Iris pigment epithelial cell (primary cell): ENCODE data around the gene S100A16.

ENCODE experiments used
- DNase-seq: peaks from one replicate; pipeline ENCODE4 v3.0.0-alpha.2; 2011; ENCODE audit warnings: low read depth

S100A16 gene

GRCh38 chr1:153636312-153636711 lies 23.4 kb upstream of the S100A16 start:
- DNase-seq = no peak

GRCh38 chr1:153635872-153636271 lies 22.9 kb upstream of the S100A16 start:
- DNase-seq = no peak

GRCh38 chr1:153633754-153634665 lies 21.1 kb upstream of the S100A16 start, which contains the start of gene CHTOP:
Gene CHTOP, plus strand, starts transcription at chr1:153634066. Its CDS starts 2,523 bp downstream, at chr1:153636589.
- DNase-seq = peak; percentile 98

DNA sequence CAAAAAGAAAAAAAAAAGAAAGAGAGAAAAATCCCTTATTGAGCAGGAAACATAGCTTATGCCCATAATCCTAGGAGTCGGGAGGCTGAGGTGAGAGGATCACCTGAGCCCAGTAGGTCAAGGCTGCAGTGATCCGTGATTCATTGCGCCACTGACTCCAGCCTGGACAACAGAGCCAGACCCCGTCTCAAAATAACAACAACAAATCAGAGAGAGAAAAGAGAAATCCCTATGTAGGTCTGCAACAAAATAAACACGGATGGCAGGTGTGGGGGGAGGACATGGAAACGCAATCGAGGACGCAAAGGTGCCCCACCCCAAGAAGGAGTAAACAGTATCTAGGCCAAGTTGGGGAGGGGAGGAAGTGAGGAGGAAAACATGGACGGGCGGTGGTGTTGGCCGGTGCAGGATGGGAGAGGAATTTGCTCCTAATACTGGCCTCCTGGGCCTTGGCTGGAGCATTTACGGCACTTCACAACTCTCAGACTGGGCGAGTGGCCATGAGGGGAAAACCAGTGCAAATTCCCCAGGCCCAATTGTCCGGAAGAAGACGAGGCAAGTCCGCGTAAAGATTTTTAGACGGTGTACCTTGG lies 20.3 kb upstream of the S100A16 start:
- DNase-seq = no peak

DNA sequence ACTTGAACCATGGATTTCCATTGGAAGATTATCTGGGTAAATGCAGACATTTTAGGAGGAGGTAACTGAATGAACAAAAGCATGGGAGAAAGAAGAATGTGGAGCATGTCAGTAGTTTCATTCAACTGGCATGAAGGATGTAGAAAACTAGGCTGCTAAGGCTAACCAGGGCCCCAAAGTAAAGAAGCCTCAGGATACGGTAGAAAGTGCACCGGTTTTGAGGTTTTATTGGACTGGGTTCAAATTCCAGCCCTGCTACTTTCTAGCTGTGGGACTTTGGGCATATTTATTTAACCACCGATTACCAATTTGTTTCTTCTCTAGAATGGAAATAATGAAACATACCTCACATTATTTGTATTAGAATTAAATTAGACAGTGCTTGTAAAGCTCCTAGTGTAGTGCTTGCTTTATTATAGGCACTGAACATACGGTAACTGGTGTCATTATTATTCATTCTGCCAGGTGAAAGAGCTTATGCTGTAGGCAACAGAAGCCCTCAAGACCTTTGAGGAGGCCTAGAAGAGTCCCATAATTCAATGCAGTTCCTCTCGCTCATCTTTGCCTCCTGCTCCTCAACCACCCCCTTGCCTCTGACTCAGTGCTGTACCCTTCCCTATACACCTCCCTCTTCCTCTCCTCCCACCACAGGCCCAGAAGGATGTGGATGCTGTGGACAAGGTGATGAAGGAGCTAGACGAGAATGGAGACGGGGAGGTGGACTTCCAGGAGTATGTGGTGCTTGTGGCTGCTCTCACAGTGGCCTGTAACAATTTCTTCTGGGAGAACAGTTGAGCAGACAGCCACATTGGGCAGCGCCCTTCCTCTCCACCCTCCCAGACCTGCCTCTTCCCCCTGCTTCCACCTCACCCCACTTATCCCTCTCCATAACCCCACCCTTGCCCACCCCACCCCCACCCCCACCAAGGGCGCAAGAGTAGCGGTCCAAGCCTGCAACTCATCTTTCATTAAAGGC lies 18.4 kb upstream of the S100A16 start:
- no peak for DNase-seq

- DNase-seq = no peak
Observed at GRCh38 chr1:153630384-153630783, 17.4 kb upstream of the S100A16 start.

DNA sequence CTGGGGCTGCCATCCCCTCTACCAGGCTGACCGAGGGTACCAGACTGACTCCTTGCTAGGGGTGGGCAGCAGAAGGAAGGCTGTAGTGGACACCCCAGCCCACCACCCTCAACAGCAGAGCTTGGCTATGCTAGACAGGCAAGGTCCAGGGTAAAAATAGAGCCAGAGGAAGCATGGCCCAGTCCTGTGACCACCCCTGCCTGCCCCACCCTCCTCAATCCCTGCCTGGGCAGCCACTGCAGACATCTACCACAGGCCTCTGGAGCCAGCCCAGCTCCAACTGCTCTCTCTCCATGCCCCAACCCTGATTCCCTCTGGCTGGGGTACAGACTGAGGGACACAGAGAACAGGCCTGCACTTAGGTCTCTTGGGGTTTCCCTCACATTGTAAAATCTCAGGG lies 17.0 kb upstream of the S100A16 start:
- no peak for DNase-seq

GRCh38 chr1:153629343-153629665 lies 16.4 kb upstream of the S100A16 start:
- DNase-seq = no peak

DNA sequence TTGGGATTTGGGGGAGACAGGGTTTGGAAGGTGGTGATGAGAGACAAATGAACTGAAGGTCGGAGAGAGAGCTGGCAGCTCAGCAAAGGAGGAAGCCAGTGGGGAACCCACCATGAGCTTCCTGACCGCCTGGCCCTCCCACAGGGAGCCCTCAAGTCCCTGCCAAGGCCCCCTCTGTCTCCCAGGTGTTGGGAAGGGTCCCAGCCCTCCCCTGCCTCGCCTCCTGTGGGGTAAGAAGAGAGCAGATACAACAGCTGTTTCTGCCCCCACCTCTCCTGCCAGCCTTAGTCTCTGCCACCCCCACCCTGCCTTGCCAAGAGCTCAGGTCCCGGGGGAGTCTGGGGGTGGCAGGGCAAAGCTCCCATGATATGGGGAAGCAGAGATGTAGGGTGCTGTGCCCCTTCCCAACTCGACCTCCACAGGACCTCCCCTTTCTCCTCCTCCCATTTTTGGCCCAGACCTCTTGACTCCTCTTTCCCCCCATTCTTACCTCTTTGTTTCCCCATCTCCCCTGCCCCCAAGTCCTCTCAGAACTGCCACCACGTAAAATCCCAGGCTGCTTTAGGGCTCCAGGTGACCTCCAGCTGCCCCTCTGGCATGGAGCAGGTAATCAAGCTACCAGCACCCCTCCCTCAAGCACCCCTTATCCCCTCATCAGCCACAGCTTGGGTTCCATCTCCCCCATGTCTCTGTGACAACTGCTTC lies 15.9 kb upstream of the S100A16 start:
- no peak for DNase-seq

- DNase-seq = no peak
Observed at GRCh38 chr1:153627715-153628626, 15.0 kb upstream of the S100A16 start, which contains the start of gene S100A1. Gene S100A1, plus strand, starts transcription at chr1:153628434. Its CDS starts 2,088 bp downstream, at chr1:153630522.

GRCh38 chr1:153626904-153627714 lies 14.2 kb upstream of the S100A16 start, which contains the start of gene S100A13:
Gene S100A13, minus strand, starts transcription at chr1:153627505. Its CDS starts 1,033 bp downstream, at chr1:153626472.
- peak; percentile 97 for DNase-seq

- DNase-seq = no peak
Observed at GRCh38 chr1:153626477-153626903, 13.6 kb upstream of the S100A16 start.

DNA sequence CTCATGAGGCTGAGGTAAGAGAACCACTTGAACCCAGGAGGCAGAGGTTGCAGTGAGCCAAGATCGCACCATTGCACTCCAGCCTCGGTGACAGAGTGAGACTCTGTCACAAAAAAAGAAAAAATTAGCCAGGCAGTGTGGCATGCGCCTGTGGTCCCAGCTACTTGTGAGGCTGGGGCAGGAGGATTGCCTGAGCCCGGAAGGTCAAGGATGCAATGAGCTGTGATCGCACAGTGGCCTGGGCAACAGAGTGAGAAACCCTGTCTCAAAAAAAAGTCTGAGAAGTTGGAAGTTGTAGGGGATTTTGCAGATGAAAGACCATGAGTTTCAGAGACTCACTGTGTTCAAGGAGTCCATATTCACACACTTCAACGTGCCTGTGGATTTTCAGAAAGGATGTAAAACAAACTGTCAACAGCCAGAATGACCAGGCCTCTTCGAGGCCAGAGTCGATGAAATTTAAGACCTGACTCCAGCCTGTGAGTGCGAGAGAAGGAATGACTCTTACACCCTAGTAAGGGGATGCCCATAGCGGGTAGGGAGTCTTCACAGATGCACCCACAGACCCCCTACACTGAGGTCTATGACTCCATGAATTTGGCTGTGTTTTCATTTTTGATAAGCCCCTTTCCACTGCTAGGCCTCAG lies 12.2 kb upstream of the S100A16 start:
- no peak for DNase-seq

GRCh38 chr1:153623101-153623500 lies 10.2 kb upstream of the S100A16 start:
- DNase-seq = no peak

GRCh38 chr1:153619171-153619570 lies 6.2 kb upstream of the S100A16 start:
- no peak for DNase-seq

DNA sequence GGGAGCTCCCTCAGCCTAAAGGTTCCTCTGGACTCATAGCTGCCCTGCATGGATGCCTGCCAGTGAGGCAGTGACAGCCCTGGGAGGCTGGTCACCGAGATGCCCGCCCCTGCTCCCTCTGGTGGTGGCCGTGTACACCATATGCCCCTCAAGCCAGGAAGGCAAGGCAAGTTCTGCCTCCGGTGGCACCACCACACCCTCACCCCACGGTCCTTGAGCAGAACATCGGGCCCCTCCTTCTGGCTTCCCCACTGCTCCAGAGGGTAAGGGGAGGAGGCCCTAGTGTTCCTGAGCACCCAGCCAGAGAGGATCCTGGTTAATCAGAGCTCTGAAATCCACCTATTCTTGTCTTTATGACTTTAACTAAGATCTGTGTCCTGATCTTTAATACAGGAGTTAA lies 4.7 kb upstream of the S100A16 start:
- no peak for DNase-seq

DNA sequence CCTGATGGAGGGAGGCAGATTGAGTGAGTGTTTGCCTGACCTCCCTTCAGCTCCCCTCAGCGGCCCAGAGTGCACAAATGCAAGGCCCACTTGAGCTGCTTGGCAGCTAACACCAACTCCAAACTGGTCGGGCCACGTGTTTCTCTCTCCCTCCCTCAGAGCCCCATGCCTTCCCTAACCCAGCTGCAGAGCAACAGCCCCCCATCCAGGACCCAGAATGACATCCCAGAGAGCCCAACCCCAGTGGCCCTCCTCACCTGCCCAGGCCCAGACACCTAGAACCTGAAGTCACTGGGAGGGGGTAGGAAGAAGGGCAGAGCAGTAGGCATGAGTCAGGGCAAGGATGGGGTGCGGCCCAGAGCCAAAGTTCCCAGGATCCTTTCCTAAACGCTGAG lies 4.0 kb upstream of the S100A16 start:
- DNase-seq = no peak

DNA sequence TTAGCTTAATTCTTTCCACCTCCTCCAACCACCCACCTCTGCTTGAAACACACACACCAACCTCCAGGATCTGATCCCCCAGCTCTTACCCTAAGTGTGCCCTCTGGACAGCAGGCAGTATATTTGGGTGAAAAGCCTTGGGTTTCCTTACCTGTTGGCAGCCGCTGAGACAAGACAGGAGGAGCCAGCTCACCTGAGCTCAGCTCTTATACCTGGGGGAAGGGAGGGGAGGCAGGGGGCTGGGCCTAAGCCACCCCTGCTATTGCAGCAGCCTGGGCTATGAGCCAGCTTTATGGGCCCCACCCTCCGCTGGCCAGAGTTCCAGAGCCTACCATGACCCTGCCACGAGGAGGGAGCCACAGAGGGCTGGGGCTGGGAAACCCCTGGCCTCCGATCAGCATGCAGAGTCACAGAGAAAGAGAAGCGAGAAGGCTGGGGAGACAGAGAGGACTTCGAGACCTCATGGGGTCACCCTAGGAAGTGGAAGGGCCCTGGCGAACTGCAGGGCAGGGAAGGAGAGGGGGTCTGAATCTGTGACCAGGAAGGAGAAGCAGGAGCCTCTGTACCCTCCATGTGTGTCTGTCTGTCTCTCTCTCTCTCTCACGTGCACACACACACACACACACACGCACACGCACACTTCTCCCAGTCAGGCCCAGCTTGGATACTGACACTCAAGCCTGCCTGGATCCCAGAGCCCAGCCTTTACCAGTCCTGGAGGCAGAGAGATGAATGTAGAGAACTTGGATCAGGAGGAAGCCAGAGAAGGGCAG lies 3.4 kb upstream of the S100A16 start, which contains the start of gene S100A14:
TSS of gene S100A14 (minus strand) at position 182 of the 773 bp plus-strand sequence. CDS start 467 bp downstream, outside the sequence.
- DNase-seq = no peak
